GM12878 (cell line): ENCODE data around the gene EPHA8. TPM values are rescaled to one million over a fixed set of nuclear protein-coding genes. Genes with fewer than 3 reads are reported as not detected.

Source experiments
- ATAC-seq: fragments of 200-7000 bp; cut with Tn5 transposase; 3 replicates; pipeline ENCODE4 v1.9.1; 2020; ENCODE audit warnings: mild to moderate bottlenecking, moderate library complexity
- BruUV-seq: library from RNA; stranded (reverse); fragments of 400-500 nt; replicated peaks from 2 replicates; lab custom pipeline; 2021; lab: Mats Ljungman, UMichigan
- CTCF ChIA-PET: fragments of 300-600 bp; sonication (Branson Sonifier 250); formaldehyde crosslinking; extraction: SDS; loops from one replicate; lab custom pipeline; 2021; ENCODE audit warnings: inconsistent platforms; lab: Yijun Ruan, JAX
- POLR2A ChIA-PET: fragments of 350-600 bp; formaldehyde crosslinking; extraction: SDS; loops from one replicate; lab custom pipeline; 2021; ENCODE audit warnings: inconsistent platforms; lab: Charles Lee
- RAD21 ChIA-PET: fragments of 300-600 bp; sonication (Branson Sonifier 250); formaldehyde crosslinking; loops from one replicate; lab custom pipeline; 2023; ENCODE audit warnings: antibody characterized with exemption; ENCODE audit not compliant: unreplicated experiment; lab: Charles Lee
- SMC1A ChIA-PET: fragments of 300-600 bp; sonication (Branson Sonifier 250); formaldehyde crosslinking; loops from one replicate; lab custom pipeline; 2023; ENCODE audit not compliant: unreplicated experiment, uncharacterized antibody; lab: Charles Lee
- DNase-seq: peaks from one replicate; pipeline ENCODE4 v3.0.0-alpha.2; 2011; ENCODE audit warnings: low read depth, low spot score
- FAIRE-seq: peaks from 3 replicates; lab custom pipeline; 2011; peaks lifted over from hg19 to GRCh38; lab: Jason Lieb, UNC
- H2AFZ ChIP-seq: 2 replicates; pipeline ENCODE4 v1.6.0; 2011; ENCODE audit warnings: low read depth, low read length, control low read depth; ENCODE audit not compliant: control insufficient read depth
- H3K27ac ChIP-seq: 2 replicates; pipeline ENCODE4 v1.5.1; 2011; ENCODE audit warnings: control low read depth; ENCODE audit not compliant: control insufficient read depth, insufficient read depth
- H3K27me3 ChIP-seq, 2 experiments: replicated peaks in 1 of 2; 2 replicates each; pipeline versions ENCODE4 v1.6.0 to v1.6.1; 2011; ENCODE audit warnings: low read length in 1 of 2; ENCODE audit not compliant: control insufficient read depth in 2 of 2, insufficient read depth in 2 of 2
- H3K36me3 ChIP-seq, 2 experiments: 2 replicates each; pipeline ENCODE4 v1.5.1; 2011; ENCODE audit warnings: low read length in 1 of 2; ENCODE audit not compliant: control insufficient read depth in 2 of 2, insufficient read depth in 2 of 2
- H3K4me1 ChIP-seq: 2 replicates; pipeline ENCODE4 v1.6.1; 2011; ENCODE audit warnings: mild to moderate bottlenecking, low read length, moderate library complexity, mixed read lengths; ENCODE audit not compliant: control insufficient read depth, insufficient read depth
- H3K4me2 ChIP-seq: 2 replicates; pipeline ENCODE4 v1.6.0; 2011; ENCODE audit warnings: control low read depth; ENCODE audit not compliant: control insufficient read depth, insufficient read depth
- H3K4me3 ChIP-seq: fragments of 200-600 bp; sonication (generic); 2 replicates; pipeline ENCODE4 v1.5.1; 2016
- H3K79me2 ChIP-seq: 2 replicates; pipeline ENCODE4 v1.6.0; 2011; ENCODE audit warnings: low read length; ENCODE audit not compliant: control insufficient read depth, insufficient read depth
- H3K9ac ChIP-seq: 2 replicates; pipeline ENCODE4 v1.8.0; 2011; ENCODE audit warnings: low read length, control low read depth, mixed read lengths; ENCODE audit not compliant: control insufficient read depth, insufficient read depth
- H3K9me3 ChIP-seq: replicated peaks from 3 replicates; pipeline ENCODE4 v1.5.1; 2011; ENCODE audit warnings: mild to moderate bottlenecking, low read length; ENCODE audit not compliant: control insufficient read depth, insufficient read depth
- H4K20me1 ChIP-seq: 2 replicates; pipeline ENCODE4 v1.6.0; 2011; ENCODE audit not compliant: control insufficient read depth, insufficient read depth
- BMI1 ChIP-seq: fragments of 450-650 bp; IDR thresholded peaks from 2 replicates; pipeline ENCODE4 v1.6.1; 2016; ENCODE audit warnings: mild to moderate bottlenecking, moderate library complexity, borderline replicate concordance
- CBX5 ChIP-seq: sonication (generic); IDR thresholded peaks from 2 replicates; pipeline ENCODE4 v1.6.1; 2016; ENCODE audit warnings: low read depth, moderate library complexity, mild to moderate bottlenecking, inconsistent platforms
- HDAC2 ChIP-seq: fragments of 200-600 bp; sonication (generic); IDR thresholded peaks from 2 replicates; pipeline ENCODE4 v1.6.1; 2017
- NR2F1 ChIP-seq: fragments of 450-650 bp; conservative IDR thresholded peaks from 2 replicates; pipeline ENCODE4 v1.6.1; 2017; ENCODE audit warnings: mild to moderate bottlenecking
- SKIL ChIP-seq: fragments of 450-650 bp; IDR thresholded peaks from 2 replicates; pipeline ENCODE4 v1.6.1; 2017; ENCODE audit warnings: mild to moderate bottlenecking, low read depth, inconsistent platforms; ENCODE audit not compliant: poor library complexity, severe bottlenecking
- TARDBP ChIP-seq: IDR thresholded peaks from 2 replicates; pipeline ENCODE4 v1.6.1; 2016; ENCODE audit warnings: borderline replicate concordance
- ZNF217 ChIP-seq: fragments of 450-650 bp; IDR thresholded peaks from 2 replicates; pipeline ENCODE4 v1.6.1; 2017; ENCODE audit warnings: antibody characterized with exemption, mild to moderate bottlenecking
- WGBS: methylation state at CpG from one replicate; pipeline ENCODE4 v1.1.6; 2016; ENCODE audit warnings: low lambda C conversion rate; ENCODE audit not compliant: insufficient replicate concordance, insufficient coverage; ENCODE audit errors: missing lambda C conversion rate; 5-methylcytosine and 5-hydroxymethylcytosine counted together
- in situ Hi-C: fragments of 300-500 bp; cut with MboI; formaldehyde crosslinking; loops from 9 replicates; pipeline ENCODE4 v1.14.3; 2018; ENCODE audit warnings: mixed read lengths
- intact Hi-C: fragments of 100-400 bp; cut with micrococcal nuclease; formaldehyde crosslinking; loops from one replicate; pipeline ENCODE4 v1.14.2; 2022; ENCODE audit not compliant: unreplicated experiment
- polyA plus RNA-seq, 11 experiments: library from polyadenylated mRNA; depleted of rRNA in 4 of 11; unstranded in 6 of 11; stranded (reverse) in 5 of 11; fragments of >200 nt; fragmentation: Nextera tagmentation in 4 of 11; fragmentation: Illumina TruSeq in 1 of 11; extraction: Ambion mirVana in 4 of 11; extraction: Trizol in 1 of 11; gene quantifications; 1 replicate in 1 of 11; 2 replicates in 10 of 11; pipeline versions ENCODE4 v1.2.1 to v1.2.3, GENCODE V29; 2011 to 2016; ENCODE audit warnings: inconsistent platforms in 2 of 11, missing spikeins in 2 of 11, low read depth in 1 of 11
- total RNA-seq, 4 experiments: library from RNA; depleted of rRNA in 3 of 4; stranded (reverse); fragments of >200 nt in 3 of 4; fragmentation: Illumina TruSeq in 1 of 4; extraction: Trizol in 1 of 4; gene quantifications; 2 replicates each; pipeline versions ENCODE4 v1.2.1 to v1.2.3, GENCODE V29; 2013 to 2021

Gene EPHA8
- total and polyA plus RNA-seq, 10 of the 15 experiments (the other 5 are each of a cell fraction or from before 2014, with no cell fraction given): not detected

GRCh38 chr1:22600071-22600816 is 37.0 kb downstream of the EPHA8 start:
- no peak overlapping the region for H3K4me2 ChIP-seq
- H4K20me1 ChIP-seq: no peaks in the 10 kb centered on the region; the same call in 1 of the 2 replicates
- H3K9ac ChIP-seq: no peak overlapping the region
- 47% methylated on average over 22 of the region's 22 CpGs for WGBS
- H3K4me1 ChIP-seq: no peaks in the 10 kb centered on the region
- BruUV-seq: no TSS peak
- in situ Hi-C loops: no loop called here
- FAIRE-seq (no peak), ATAC-seq (no peak)
- no peaks in the 10 kb centered on the region for H3K36me3 ChIP-seq
- TF ChIP-seq TARDBP (no peak), CBX5 (no peak), BMI1 (no peak), ZNF217 (no peak), NR2F1 (no peak), SKIL (no peak), HDAC2 (no peak)
- TF ChIP-seq, all 136 proteins: peak for 0
- POLR2A ChIA-PET: no interaction called here
- Histone ChIP-seq H3K9me3 (no peaks in the 10 kb centered on the region), H3K79me2 (no peaks in the 10 kb centered on the region), H3K27me3 (no peaks in the 10 kb centered on the region; a peak in 2 of 4 replicates), H2AFZ (no peak overlapping the region), H3K27ac (no peak overlapping the region), H3K4me3 (no peak overlapping the region)
- SMC1A ChIA-PET: no interaction called here
- CTCF ChIA-PET: no interaction called here
- RAD21 ChIA-PET: no interaction called here
- DNase-seq: no peak
- intact Hi-C loops: no loop called here
